Liver (tissue), 3 donors: ENCODE measurements around the gene CDCP1.

Experiments
- FOXA1 ChIP-seq: IDR thresholded peaks from 2 replicates; pipeline ENCODE4 v1.6.1; 2016; ENCODE audit warnings: antibody characterized with exemption
- JUND ChIP-seq, 2 donors: IDR thresholded peaks; 2 replicates each; pipeline ENCODE4 v1.6.1; 2016; ENCODE audit warnings: antibody characterized with exemption in 2 of 2
- TAF1 ChIP-seq: conservative IDR thresholded peaks from 2 replicates; pipeline ENCODE4 v1.6.1; 2016; ENCODE audit warnings: antibody characterized with exemption, mild to moderate bottlenecking
- YY1 ChIP-seq: IDR thresholded peaks from 2 replicates; pipeline ENCODE4 v1.6.1; 2016; ENCODE audit warnings: antibody characterized with exemption, mild to moderate bottlenecking
- TF ChIP-seq, protein P1 (sequence below): fragments of 150-350 bp; IDR thresholded peaks from 2 replicates; pipeline ENCODE4 v1.5.1; 2017; ENCODE audit warnings: improper control_type of control experiment, low read depth, low read length; ENCODE audit not compliant: missing input control
- TF ChIP-seq, protein P2 (sequence below): IDR thresholded peaks from 2 replicates; pipeline ENCODE4 v1.6.1; 2016; ENCODE audit warnings: antibody characterized with exemption
- donor health status: healthy.
- donor health status: healthy.

DNA sequence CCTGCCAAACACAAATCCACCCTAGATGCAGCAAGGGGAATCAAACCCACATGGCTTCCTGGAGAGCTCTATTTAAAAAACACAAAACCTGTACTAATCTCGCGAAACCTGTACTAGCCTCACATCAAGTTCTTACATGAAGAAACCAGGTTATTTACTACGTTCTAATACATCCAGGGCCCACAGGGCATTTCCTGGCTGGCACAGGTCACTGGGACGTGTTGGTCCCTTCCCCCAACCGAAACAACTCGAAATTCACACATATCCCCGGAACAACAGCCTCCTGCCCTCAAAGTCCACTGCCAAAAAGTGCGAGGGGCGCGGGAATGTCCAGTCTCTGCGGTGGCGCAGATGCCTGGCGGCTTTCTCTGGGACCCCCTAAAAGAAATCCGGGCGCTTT lies 955 bp downstream of the CDCP1 start:
- TF ChIP-seq, protein P1, sequence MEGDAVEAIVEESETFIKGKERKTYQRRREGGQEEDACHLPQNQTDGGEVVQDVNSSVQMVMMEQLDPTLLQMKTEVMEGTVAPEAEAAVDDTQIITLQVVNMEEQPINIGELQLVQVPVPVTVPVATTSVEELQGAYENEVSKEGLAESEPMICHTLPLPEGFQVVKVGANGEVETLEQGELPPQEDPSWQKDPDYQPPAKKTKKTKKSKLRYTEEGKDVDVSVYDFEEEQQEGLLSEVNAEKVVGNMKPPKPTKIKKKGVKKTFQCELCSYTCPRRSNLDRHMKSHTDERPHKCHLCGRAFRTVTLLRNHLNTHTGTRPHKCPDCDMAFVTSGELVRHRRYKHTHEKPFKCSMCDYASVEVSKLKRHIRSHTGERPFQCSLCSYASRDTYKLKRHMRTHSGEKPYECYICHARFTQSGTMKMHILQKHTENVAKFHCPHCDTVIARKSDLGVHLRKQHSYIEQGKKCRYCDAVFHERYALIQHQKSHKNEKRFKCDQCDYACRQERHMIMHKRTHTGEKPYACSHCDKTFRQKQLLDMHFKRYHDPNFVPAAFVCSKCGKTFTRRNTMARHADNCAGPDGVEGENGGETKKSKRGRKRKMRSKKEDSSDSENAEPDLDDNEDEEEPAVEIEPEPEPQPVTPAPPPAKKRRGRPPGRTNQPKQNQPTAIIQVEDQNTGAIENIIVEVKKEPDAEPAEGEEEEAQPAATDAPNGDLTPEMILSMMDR = no peak
- TF ChIP-seq TAF1 (no peak), JUND (IDR thresholded peaks at IDR 0.05) (no peak), FOXA1 (no peak), YY1 (no peak)
- TF ChIP-seq, protein P2, sequence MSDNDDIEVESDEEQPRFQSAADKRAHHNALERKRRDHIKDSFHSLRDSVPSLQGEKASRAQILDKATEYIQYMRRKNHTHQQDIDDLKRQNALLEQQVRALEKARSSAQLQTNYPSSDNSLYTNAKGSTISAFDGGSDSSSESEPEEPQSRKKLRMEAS = no peak
